Subcutaneous adipose tissue (tissue), 4 donors: ENCODE data around the gene NNAT. TPM values are rescaled to one million over a fixed set of nuclear protein-coding genes. Genes with fewer than 3 reads are reported as not detected.

Experiments used
- total RNA-seq, 4 donors: library from RNA; depleted of rRNA; stranded (reverse); fragments of >200 nt; gene quantifications; one replicate each; pipeline ENCODE4 v1.1.0, GENCODE V29; 2016
- TF ChIP-seq, protein P1 (sequence below): fragments of 450-650 bp; IDR thresholded peaks from one replicate; pipeline ENCODE4 v1.5.1; 2016; ENCODE audit warnings: low read depth, mild to moderate bottlenecking, control low read depth, antibody characterized with exemption, moderate library complexity

NNAT gene
- total RNA-seq, 4 donors from 2014 or later: 11.0 to 44.3 (median 18.2) TPM

DNA sequence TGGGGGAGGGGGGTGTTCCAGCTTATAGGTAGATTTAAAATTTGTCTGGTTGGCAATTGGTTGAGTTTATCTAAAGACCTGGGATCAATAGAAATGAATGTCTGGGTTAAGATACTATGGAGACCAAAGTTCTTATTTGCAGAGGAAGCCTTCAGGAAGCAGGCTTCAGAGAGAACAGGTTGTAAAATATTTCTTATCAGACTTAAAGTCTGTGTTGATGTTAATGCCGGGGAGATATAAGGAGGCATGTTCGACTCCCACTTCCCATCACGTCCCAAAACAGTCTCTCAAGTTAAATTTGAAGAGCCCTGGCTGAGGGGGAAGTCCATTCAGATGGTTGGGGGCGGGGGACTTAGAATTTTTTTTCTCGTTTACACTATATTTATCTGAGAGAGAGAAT lies 19.0 kb downstream of the NNAT start:
- TF ChIP-seq, protein P1, sequence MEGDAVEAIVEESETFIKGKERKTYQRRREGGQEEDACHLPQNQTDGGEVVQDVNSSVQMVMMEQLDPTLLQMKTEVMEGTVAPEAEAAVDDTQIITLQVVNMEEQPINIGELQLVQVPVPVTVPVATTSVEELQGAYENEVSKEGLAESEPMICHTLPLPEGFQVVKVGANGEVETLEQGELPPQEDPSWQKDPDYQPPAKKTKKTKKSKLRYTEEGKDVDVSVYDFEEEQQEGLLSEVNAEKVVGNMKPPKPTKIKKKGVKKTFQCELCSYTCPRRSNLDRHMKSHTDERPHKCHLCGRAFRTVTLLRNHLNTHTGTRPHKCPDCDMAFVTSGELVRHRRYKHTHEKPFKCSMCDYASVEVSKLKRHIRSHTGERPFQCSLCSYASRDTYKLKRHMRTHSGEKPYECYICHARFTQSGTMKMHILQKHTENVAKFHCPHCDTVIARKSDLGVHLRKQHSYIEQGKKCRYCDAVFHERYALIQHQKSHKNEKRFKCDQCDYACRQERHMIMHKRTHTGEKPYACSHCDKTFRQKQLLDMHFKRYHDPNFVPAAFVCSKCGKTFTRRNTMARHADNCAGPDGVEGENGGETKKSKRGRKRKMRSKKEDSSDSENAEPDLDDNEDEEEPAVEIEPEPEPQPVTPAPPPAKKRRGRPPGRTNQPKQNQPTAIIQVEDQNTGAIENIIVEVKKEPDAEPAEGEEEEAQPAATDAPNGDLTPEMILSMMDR: no peak

DNA sequence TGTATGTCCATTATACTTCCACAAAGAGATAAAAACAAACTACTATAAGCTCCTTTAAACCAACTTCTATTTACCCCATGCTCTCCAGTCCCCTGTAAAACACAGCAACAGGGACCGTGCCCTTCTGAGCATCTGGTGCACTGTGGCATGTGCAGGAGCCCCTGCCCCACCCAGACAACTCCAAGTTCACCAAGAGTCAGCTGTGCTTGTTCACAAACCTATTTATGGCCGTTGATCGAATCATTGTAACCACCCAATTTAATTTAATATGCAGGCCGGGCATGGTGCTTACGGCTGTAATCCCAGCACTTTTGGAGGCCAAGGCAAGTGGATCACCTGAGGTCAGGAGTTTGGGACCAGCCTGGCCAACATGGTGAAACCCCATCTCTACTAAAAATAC lies 20.3 kb downstream of the NNAT start:
- TF ChIP-seq, protein P1: no peak

GRCh38 chr20:37542281-37542680 lies 21.2 kb downstream of the NNAT start:
- TF ChIP-seq, protein P1: no peak

- TF ChIP-seq, protein P1: no peak
Measured at GRCh38 chr20:37543828-37544227, 22.8 kb downstream of the NNAT start.

- TF ChIP-seq, protein P1: no peak
Measured at GRCh38 chr20:37544386-37544785, 23.3 kb downstream of the NNAT start.

GRCh38 chr20:37545516-37545915 lies 24.5 kb downstream of the NNAT start:
- TF ChIP-seq, protein P1: no peak

DNA sequence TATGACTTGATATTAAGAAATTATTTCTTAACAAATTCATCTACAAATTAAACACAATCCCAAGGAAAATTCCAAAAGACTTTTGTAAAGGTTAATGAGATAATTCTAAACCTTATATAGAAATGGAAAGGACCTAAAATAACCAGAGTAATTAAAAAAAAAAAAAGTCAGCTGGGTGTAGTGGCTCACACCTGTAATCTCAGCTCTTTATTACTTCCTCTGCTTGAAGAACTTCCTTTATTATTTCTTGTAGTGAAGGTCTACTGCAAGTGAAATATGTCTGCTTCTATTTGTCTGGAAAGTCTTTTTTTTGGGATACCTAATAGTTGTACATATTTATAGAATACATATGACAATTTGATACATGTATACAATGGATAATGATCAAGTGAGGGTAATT lies 26.9 kb downstream of the NNAT start:
- TF ChIP-seq, protein P1: no peak

GRCh38 chr20:37552415-37552814 lies 31.4 kb downstream of the NNAT start:
- TF ChIP-seq, protein P1: no peak
